Osteoblast (primary cell): ENCODE results near the gene MAEL. TPM values are rescaled to one million over a fixed set of nuclear protein-coding genes. Genes with fewer than 3 reads are reported as not detected.

ENCODE experiments used
- DNase-seq: peaks from one replicate; pipeline ENCODE4 v3.0.0; 2011; ENCODE audit warnings: low spot score, mixed read lengths; ENCODE audit not compliant: insufficient read length; ENCODE audit errors: missing footprints
- H2AFZ ChIP-seq: 2 replicates; pipeline ENCODE4 v1.6.0; 2011; ENCODE audit warnings: mild to moderate bottlenecking, low read length
- H3K27ac ChIP-seq: 2 replicates; pipeline ENCODE4 v1.5.1; 2011; ENCODE audit warnings: mild to moderate bottlenecking, low read depth, low read length, moderate library complexity
- H3K27me3 ChIP-seq: 2 replicates; pipeline ENCODE4 v1.6.0; 2012; ENCODE audit warnings: mild to moderate bottlenecking, control low read depth, inconsistent platforms, low read length, moderate library complexity; ENCODE audit not compliant: insufficient read depth
- H3K36me3 ChIP-seq: 2 replicates; pipeline ENCODE4 v1.5.1; 2011; ENCODE audit warnings: mild to moderate bottlenecking, low read length, control low read depth, moderate library complexity; ENCODE audit not compliant: insufficient read depth
- H3K4me1 ChIP-seq: 2 replicates; pipeline ENCODE4 v1.5.1; 2011; ENCODE audit warnings: mild to moderate bottlenecking, low read length, control low read depth, moderate library complexity; ENCODE audit not compliant: insufficient read depth
- H3K4me2 ChIP-seq: 2 replicates; pipeline ENCODE4 v1.6.0; 2011; ENCODE audit warnings: mild to moderate bottlenecking, low read length; ENCODE audit not compliant: insufficient read depth
- H3K4me3 ChIP-seq: fragments of 200-600 bp; sonication (generic); 3 replicates; pipeline ENCODE4 v1.5.1; 2012; ENCODE audit warnings: mild to moderate bottlenecking, low read length, inconsistent platforms; ENCODE audit not compliant: insufficient read depth
- H3K79me2 ChIP-seq: 2 replicates; pipeline ENCODE4 v1.6.0; 2012; ENCODE audit warnings: mild to moderate bottlenecking, low read length, control low read depth, inconsistent platforms; ENCODE audit not compliant: insufficient read depth
- H3K9me3 ChIP-seq: 2 replicates; pipeline ENCODE4 v1.5.1; 2011; ENCODE audit warnings: low read depth, low read length, control low read depth
- H4K20me1 ChIP-seq: 2 replicates; pipeline ENCODE4 v1.6.0; 2012; ENCODE audit warnings: mild to moderate bottlenecking, low read length, control low read depth; ENCODE audit not compliant: insufficient read depth
- CTCF ChIP-seq: IDR thresholded peaks from 2 replicates; pipeline ENCODE4 v1.5.1; 2011; ENCODE audit warnings: mild to moderate bottlenecking, low read depth, low read length, moderate library complexity; ENCODE audit errors: extremely low read depth
- total RNA-seq: library from RNA; depleted of rRNA; stranded (reverse); fragments of >200 nt; gene quantifications from 2 replicates; pipeline ENCODE4 v1.2.3, GENCODE V29; 2012

MAEL gene
- total RNA-seq, 1 donor, result not detected

- Histone ChIP-seq H4K20me1 (no peaks in the 10 kb centered on the region), H3K79me2 (no peaks in the 10 kb centered on the region), H3K27me3 (peaks cover 51% of the 10 kb centered on the region), H3K4me2 (peak overlapping the region; percentile 61), H3K36me3 (no peaks in the 10 kb centered on the region), H3K9me3 (no peaks in the 10 kb centered on the region), H3K4me3 (peak overlapping the region; percentile 55), H3K4me1 (peaks cover 3% of the 10 kb centered on the region), H3K27ac (no peak overlapping the region), H2AFZ (no peak overlapping the region)
- DNase-seq, result no peak
- TF ChIP-seq CTCF, result no peak
Measured at GRCh38 chr1:166974647-166975345, 14.3 kb upstream of the MAEL start.

- Histone ChIP-seq H3K4me3 (peak within 1 kb of the TSS; percentile 72), H3K27ac (no peak within 1 kb of the TSS), H3K9me3 (no peaks in the 10 kb centered on the region), H3K4me2 (peak within 1 kb of the TSS; percentile 86), H3K36me3 (no peaks in the 10 kb centered on the region), H4K20me1 (no peaks in the 10 kb centered on the region), H3K27me3 (peaks cover 50% of the 10 kb centered on the region), H3K4me1 (peaks cover 3% of the 10 kb centered on the region), H3K79me2 (no peaks in the 10 kb centered on the region), H2AFZ (peak within 1 kb of the TSS; percentile 73)
- peak; percentile 83 for DNase-seq
- TF ChIP-seq CTCF, result no peak
Measured at GRCh38 chr1:166975361-166976129, 13.5 kb upstream of the MAEL start, which contains the start of gene ILDR2. Gene ILDR2 (minus strand): TSS chr1:166975540. CDS start chr1:166975268, 272 bp downstream.

- no peaks in the 10 kb centered on the region for H3K9me3 ChIP-seq
- H3K27me3 ChIP-seq, result peaks cover 43% of the 10 kb centered on the region
- DNase-seq, result no peak
- H3K79me2 ChIP-seq, result no peaks in the 10 kb centered on the region
- no peak overlapping the region for H3K4me2 ChIP-seq
- H3K4me3 ChIP-seq, result no peak overlapping the region
- H4K20me1 ChIP-seq, result no peaks in the 10 kb centered on the region
- TF ChIP-seq CTCF, result no peak
- H3K4me1 ChIP-seq, result peaks cover 3% of the 10 kb centered on the region
- no peak overlapping the region for H3K27ac ChIP-seq
- no peaks in the 10 kb centered on the region for H3K36me3 ChIP-seq
- no peak overlapping the region for H2AFZ ChIP-seq
Measured at GRCh38 chr1:166977951-166978350, 11.1 kb upstream of the MAEL start.

- no peak for DNase-seq
- H3K27me3 ChIP-seq, result peaks cover 40% of the 10 kb centered on the region
- H3K4me3 ChIP-seq, result no peak overlapping the region
- H4K20me1 ChIP-seq, result no peaks in the 10 kb centered on the region
- no peaks in the 10 kb centered on the region for H3K9me3 ChIP-seq
- H3K27ac ChIP-seq, result no peak overlapping the region
- TF ChIP-seq CTCF, result no peak
- no peak overlapping the region for H3K4me2 ChIP-seq
- H3K79me2 ChIP-seq, result no peaks in the 10 kb centered on the region
- H3K36me3 ChIP-seq, result no peaks in the 10 kb centered on the region
- peaks cover 3% of the 10 kb centered on the region for H3K4me1 ChIP-seq
- no peak overlapping the region for H2AFZ ChIP-seq
Measured at GRCh38 chr1:166978821-166979220, 10.3 kb upstream of the MAEL start.
